HepG2 (cell line): Measurements from ENCODE around the gene ACADS. TPM values are rescaled to one million over a fixed set of nuclear protein-coding genes. Genes with fewer than 3 reads are reported as not detected.

ENCODE experiments used
- AGO2 ChIP-seq: fragments of 200-400 bp; formaldehyde crosslinking; optimal IDR thresholded peaks from 2 replicates; pipeline ENCODE3; 2017; ENCODE audit warnings: mild to moderate bottlenecking, low read depth, low read length, moderate library complexity
- AKAP8 ChIP-seq: sonication (generic); formaldehyde crosslinking; IDR thresholded peaks from 2 replicates; pipeline ENCODE4 v1.5.1; 2020; ENCODE audit warnings: mild to moderate bottlenecking, missing genetic modification reagents
- EP300 ChIP-seq, 3 experiments: sonication (generic) in 1 of 3; formaldehyde crosslinking in 1 of 3; IDR thresholded peaks; 2 replicates each; pipeline versions ENCODE4 v1.5.1 to v1.6.1; 2011 to 2020; ENCODE audit warnings: low read depth in 2 of 3, low read length in 2 of 3, borderline replicate concordance in 1 of 3, improper control_type of control experiment in 1 of 3, mild to moderate bottlenecking in 1 of 3, missing genetic modification reagents in 1 of 3, moderate library complexity in 1 of 3
- FOXP1 ChIP-seq, 2 experiments: fragments of 450-650 bp in 1 of 2; IDR thresholded peaks; 2 replicates each; pipeline ENCODE4 v1.6.1; 2017 to 2018; ENCODE audit warnings: antibody characterized with exemption in 1 of 2
- HCFC1 ChIP-seq: fragments of 150-350 bp; IDR thresholded peaks from 2 replicates; pipeline ENCODE4 v1.6.1; 2014; ENCODE audit warnings: low read depth, low read length
- NFYB ChIP-seq: sonication (generic); formaldehyde crosslinking; IDR thresholded peaks from 2 replicates; pipeline ENCODE4 v1.4.0; 2020; ENCODE audit warnings: missing genetic modification reagents
- NFYC ChIP-seq: IDR thresholded peaks from 2 replicates; pipeline ENCODE4 v1.6.1; 2016; ENCODE audit warnings: missing genetic modification reagents, missing compliant biosample characterization
- NPAS2 ChIP-seq: sonication (generic); formaldehyde crosslinking; IDR thresholded peaks from 2 replicates; pipeline ENCODE4 v1.8.0; 2022; ENCODE audit warnings: mild to moderate bottlenecking, missing genetic modification reagents, borderline replicate concordance
- RARG ChIP-seq: sonication (generic); formaldehyde crosslinking; IDR thresholded peaks from 2 replicates; pipeline ENCODE4 v1.4.0; 2020; ENCODE audit warnings: low read depth, mild to moderate bottlenecking, missing genetic modification reagents
- SIN3B ChIP-seq: fragments of 150-350 bp; IDR thresholded peaks from 2 replicates; pipeline ENCODE4 v1.6.1; 2014; ENCODE audit warnings: low read length
- YY1 ChIP-seq: IDR thresholded peaks from 2 replicates; pipeline ENCODE4 v1.6.1; 2011; ENCODE audit warnings: low read length, low read depth, moderate library complexity, mild to moderate bottlenecking; ENCODE audit not compliant: insufficient read depth, insufficient replicate concordance
- ZNF749 ChIP-seq: sonication (generic); formaldehyde crosslinking; IDR thresholded peaks from 2 replicates; pipeline ENCODE4 v1.8.0; 2022; ENCODE audit warnings: mild to moderate bottlenecking, missing genetic modification reagents, moderate library complexity, borderline replicate concordance
- ZSCAN31 ChIP-seq: sonication (generic); formaldehyde crosslinking; IDR thresholded peaks from 2 replicates; pipeline ENCODE4 v1.5.0; 2020; ENCODE audit warnings: low read depth, mild to moderate bottlenecking, missing genetic modification reagents
- polyA plus RNA-seq, 8 experiments: library from polyadenylated mRNA; depleted of rRNA in 3 of 8; stranded (reverse) in 7 of 8; unstranded in 1 of 8; fragments of >200 nt; fragmentation: Illumina TruSeq in 4 of 8; extraction: Trizol in 4 of 8; gene quantifications; 2 replicates each; pipeline versions ENCODE4 v1.2.1 to v1.2.3, GENCODE V29; 2011 to 2016; ENCODE audit warnings: low read depth in 4 of 8, missing spikeins in 1 of 8, mixed read lengths in 1 of 8; ENCODE audit not compliant: insufficient read depth in 1 of 8
- total RNA-seq, 5 experiments: library from RNA; depleted of rRNA; stranded (reverse); fragments of >200 nt; fragmentation: Illumina TruSeq; extraction: Trizol; gene quantifications; 2 replicates each; pipeline ENCODE4 v1.2.3, GENCODE V29; 2016; ENCODE audit warnings: low read depth in 1 of 5
- TF ChIP-seq, protein P1 (sequence below): sonication (generic); formaldehyde crosslinking; IDR thresholded peaks from 2 replicates; pipeline ENCODE4 v1.4.0; 2020; ENCODE audit warnings: missing genetic modification reagents, borderline replicate concordance
- TF ChIP-seq, protein P2 (sequence below): sonication (generic); formaldehyde crosslinking; IDR thresholded peaks from 2 replicates; pipeline ENCODE4 v1.4.0; 2020; ENCODE audit warnings: missing genetic modification reagents, borderline replicate concordance
- TF ChIP-seq, protein P3 (sequence below): sonication (generic); formaldehyde crosslinking; IDR thresholded peaks from 2 replicates; pipeline ENCODE4 v1.4.0; 2020; ENCODE audit warnings: missing genetic modification reagents, mild to moderate bottlenecking, borderline replicate concordance

The ACADS gene
- total and polyA plus RNA-seq, 2 of the 13 experiments (the other 11 are each of a cell fraction or from before 2014, with no cell fraction given), result 17.4 to 27.7 TPM

DNA sequence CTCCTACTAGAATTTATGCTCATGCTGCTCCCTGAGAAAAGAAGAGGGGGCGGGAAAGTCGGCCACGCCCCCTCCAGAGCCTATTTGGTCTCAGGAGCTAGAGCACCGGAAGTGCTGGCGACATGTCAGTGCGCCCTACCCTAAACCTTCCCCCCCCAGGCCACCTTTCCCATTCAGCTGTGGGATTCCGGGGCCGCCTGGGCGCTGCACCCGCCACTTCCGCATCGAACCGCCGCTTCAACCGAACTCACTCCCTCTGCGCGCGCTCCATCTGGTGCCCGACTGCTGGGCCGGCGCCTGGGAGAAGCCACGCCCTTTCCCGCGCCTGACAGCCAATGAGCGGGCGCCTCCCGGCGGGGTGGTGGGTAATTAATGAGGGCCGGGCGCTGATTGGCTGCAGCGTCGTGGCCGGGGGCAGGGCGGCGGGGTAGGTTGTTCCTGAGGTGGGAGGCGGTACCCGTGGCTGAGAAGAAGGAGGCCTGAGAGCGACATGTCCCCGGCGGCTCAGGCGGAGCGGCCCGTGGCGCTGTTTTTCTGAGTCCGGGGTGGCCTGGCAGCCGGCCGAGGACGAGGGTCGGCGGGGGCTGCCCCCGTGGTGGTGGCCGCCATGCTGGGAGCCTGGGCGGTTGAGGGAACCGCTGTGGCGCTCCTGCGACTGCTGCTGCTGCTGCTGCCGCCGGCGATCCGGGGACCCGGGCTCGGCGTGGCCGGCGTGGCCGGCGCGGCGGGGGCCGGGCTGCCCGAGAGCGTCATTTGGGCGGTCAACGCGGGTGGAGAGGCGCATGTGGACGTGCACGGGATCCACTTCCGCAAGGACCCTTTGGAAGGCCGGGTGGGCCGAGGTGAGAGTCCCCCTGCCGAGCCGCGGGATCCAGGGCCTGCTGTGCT is 38.7 kb upstream of the ACADS start, which contains the start of gene MLEC (continued):
- TF ChIP-seq, protein P1, sequence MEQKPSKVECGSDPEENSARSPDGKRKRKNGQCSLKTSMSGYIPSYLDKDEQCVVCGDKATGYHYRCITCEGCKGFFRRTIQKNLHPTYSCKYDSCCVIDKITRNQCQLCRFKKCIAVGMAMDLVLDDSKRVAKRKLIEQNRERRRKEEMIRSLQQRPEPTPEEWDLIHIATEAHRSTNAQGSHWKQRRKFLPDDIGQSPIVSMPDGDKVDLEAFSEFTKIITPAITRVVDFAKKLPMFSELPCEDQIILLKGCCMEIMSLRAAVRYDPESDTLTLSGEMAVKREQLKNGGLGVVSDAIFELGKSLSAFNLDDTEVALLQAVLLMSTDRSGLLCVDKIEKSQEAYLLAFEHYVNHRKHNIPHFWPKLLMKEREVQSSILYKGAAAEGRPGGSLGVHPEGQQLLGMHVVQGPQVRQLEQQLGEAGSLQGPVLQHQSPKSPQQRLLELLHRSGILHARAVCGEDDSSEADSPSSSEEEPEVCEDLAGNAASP (CRISPR knock-in tag), result no peak; the same call in 1 of the 2 replicates
- TF ChIP-seq ZNF749 (CRISPR knock-in tag) (peak; percentile 78; the same call in 1 of the 2 replicates), YY1 (peak; percentile 74), EP300 (IDR thresholded peaks at IDR 0.05; ENCODE audit: low read depth in 2 of 2, low read length in 2 of 2) (no peak; a peak in 1 of 4 replicates), EP300 (CRISPR knock-in tag; IDR thresholded peaks at IDR 0.05; ENCODE audit: borderline replicate concordance) (peak; percentile 63), RARG (CRISPR knock-in tag) (no peak), FOXP1 (IDR thresholded peaks at IDR 0.05) (no peak), FOXP1 (CRISPR knock-in tag; IDR thresholded peaks at IDR 0.05) (no peak), NFYB (peak; percentile 86), ZSCAN31 (CRISPR knock-in tag) (peak; percentile 56), NFYC (peak; percentile 85), AKAP8 (no peak), NPAS2 (CRISPR knock-in tag) (no peak), AGO2 (peak; percentile 50), HCFC1 (peak; percentile 50), SIN3B (peak; percentile 52; the same call in 1 of the 2 replicates)
- TF ChIP-seq, protein P2, sequence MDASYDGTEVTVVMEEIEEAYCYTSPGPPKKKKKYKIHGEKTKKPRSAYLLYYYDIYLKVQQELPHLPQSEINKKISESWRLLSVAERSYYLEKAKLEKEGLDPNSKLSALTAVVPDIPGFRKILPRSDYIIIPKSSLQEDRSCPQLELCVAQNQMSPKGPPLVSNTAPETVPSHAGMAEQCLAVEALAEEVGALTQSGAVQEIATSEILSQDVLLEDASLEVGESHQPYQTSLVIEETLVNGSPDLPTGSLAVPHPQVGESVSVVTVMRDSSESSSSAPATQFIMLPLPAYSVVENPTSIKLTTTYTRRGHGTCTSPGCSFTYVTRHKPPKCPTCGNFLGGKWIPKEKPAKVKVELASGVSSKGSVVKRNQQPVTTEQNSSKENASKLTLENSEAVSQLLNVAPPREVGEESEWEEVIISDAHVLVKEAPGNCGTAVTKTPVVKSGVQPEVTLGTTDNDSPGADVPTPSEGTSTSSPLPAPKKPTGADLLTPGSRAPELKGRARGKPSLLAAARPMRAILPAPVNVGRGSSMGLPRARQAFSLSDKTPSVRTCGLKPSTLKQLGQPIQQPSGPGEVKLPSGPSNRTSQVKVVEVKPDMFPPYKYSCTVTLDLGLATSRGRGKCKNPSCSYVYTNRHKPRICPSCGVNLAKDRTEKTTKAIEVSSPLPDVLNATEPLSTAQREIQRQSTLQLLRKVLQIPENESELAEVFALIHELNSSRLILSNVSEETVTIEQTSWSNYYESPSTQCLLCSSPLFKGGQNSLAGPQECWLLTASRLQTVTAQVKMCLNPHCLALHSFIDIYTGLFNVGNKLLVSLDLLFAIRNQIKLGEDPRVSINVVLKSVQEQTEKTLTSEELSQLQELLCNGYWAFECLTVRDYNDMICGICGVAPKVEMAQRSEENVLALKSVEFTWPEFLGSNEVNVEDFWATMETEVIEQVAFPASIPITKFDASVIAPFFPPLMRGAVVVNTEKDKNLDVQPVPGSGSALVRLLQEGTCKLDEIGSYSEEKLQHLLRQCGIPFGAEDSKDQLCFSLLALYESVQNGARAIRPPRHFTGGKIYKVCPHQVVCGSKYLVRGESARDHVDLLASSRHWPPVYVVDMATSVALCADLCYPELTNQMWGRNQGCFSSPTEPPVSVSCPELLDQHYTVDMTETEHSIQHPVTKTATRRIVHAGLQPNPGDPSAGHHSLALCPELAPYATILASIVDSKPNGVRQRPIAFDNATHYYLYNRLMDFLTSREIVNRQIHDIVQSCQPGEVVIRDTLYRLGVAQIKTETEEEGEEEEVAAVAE, result peak; percentile 98
- TF ChIP-seq, protein P3, sequence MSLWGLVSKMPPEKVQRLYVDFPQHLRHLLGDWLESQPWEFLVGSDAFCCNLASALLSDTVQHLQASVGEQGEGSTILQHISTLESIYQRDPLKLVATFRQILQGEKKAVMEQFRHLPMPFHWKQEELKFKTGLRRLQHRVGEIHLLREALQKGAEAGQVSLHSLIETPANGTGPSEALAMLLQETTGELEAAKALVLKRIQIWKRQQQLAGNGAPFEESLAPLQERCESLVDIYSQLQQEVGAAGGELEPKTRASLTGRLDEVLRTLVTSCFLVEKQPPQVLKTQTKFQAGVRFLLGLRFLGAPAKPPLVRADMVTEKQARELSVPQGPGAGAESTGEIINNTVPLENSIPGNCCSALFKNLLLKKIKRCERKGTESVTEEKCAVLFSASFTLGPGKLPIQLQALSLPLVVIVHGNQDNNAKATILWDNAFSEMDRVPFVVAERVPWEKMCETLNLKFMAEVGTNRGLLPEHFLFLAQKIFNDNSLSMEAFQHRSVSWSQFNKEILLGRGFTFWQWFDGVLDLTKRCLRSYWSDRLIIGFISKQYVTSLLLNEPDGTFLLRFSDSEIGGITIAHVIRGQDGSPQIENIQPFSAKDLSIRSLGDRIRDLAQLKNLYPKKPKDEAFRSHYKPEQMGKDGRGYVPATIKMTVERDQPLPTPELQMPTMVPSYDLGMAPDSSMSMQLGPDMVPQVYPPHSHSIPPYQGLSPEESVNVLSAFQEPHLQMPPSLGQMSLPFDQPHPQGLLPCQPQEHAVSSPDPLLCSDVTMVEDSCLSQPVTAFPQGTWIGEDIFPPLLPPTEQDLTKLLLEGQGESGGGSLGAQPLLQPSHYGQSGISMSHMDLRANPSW (CRISPR knock-in tag), result peak; percentile 73; the same call in 1 of the 2 replicates
